Aorta (tissue), 5 donors: ENCODE data around the gene DNAH2. TPM values are rescaled to one million over a fixed set of nuclear protein-coding genes. Genes with fewer than 3 reads are reported as not detected.

Experiments
- ATAC-seq: fragments of 200-7000 bp; cut with Tn5 transposase; one replicate; pipeline ENCODE4 v1.9.1; 2022; ENCODE audit warnings: moderate library complexity; ENCODE audit not compliant: low FRiP score
- DNase-seq, 2 donors: peaks; one replicate each; pipeline ENCODE4 v3.0.0-alpha.2; 2020
- H3K27ac ChIP-seq, 2 donors: one replicate each; pipeline ENCODE4 v1.5.1; 2013; ENCODE audit warnings: low read length in 2 of 2, mild to moderate bottlenecking in 2 of 2, moderate library complexity in 2 of 2, control low read depth in 1 of 2, inconsistent platforms in 1 of 2, low read depth in 1 of 2
- H3K27me3 ChIP-seq, 2 donors: one replicate each; pipeline ENCODE4 v1.6.1; 2013; ENCODE audit warnings: control low read depth in 1 of 2, low read length in 1 of 2, mild to moderate bottlenecking in 1 of 2, moderate library complexity in 1 of 2; ENCODE audit not compliant: insufficient read depth in 2 of 2, control insufficient read depth in 1 of 2
- H3K36me3 ChIP-seq, 2 donors: one replicate each; pipeline ENCODE4 v1.6.1; 2013; ENCODE audit warnings: control low read depth in 1 of 2, low read length in 1 of 2, mild to moderate bottlenecking in 1 of 2; ENCODE audit not compliant: insufficient read depth in 2 of 2, control insufficient read depth in 1 of 2
- H3K4me1 ChIP-seq, 2 donors: one replicate each; pipeline ENCODE4 v1.6.1; 2013; ENCODE audit warnings: low read length in 2 of 2, control low read depth in 1 of 2, mild to moderate bottlenecking in 1 of 2, moderate library complexity in 1 of 2; ENCODE audit not compliant: insufficient read depth in 2 of 2, control insufficient read depth in 1 of 2
- H3K4me3 ChIP-seq, 2 donors: one replicate each; pipeline ENCODE4 v1.5.1; 2013; ENCODE audit warnings: low read length in 2 of 2, control low read depth in 1 of 2, mild to moderate bottlenecking in 1 of 2
- H3K9me3 ChIP-seq: one replicate; pipeline ENCODE4 v1.6.1; 2013; ENCODE audit warnings: mild to moderate bottlenecking, low read length; ENCODE audit not compliant: control insufficient read depth
- WGBS, 2 donors: extraction: QIAGEN DNeasy Blood & Tissue Kit; methylation state at CpG; one replicate each; pipeline ENCODE4 v1.1.7; 2013; 5-methylcytosine and 5-hydroxymethylcytosine counted together
- intact Hi-C, 2 donors: fragments of 100-400 bp; cut with DNase I; formaldehyde crosslinking; loops; one replicate each; pipeline versions ENCODE4 v1.14.2 to v1.15.0; 2022
- polyA plus RNA-seq, 2 donors: library from polyadenylated mRNA; stranded (reverse); fragments of 200-250 nt; gene quantifications; one replicate each; pipeline ENCODE4 v1.2.3, GENCODE V29; 2013
- total RNA-seq, 2 donors: library from RNA; stranded (reverse); fragmentation: NEBNext Ultra II Directional; extraction: Animal tissue kit (Norgen Biotek cat#: 25700); gene quantifications; one replicate each; pipeline ENCODE4 v1.2.1, GENCODE V29; 2021
- donor health status: healthy with polysubstance abuse.
- donor health status: Bipolar disorder and iron deficiency.
- donor health status: DM: no; HTN: no; CAD: no.
- donor health status: DM: no; HTN: no; CAD: no.
- donor health status: DM: yes; HTN: yes; CAD: no.

The DNAH2 gene
- total and polyA plus RNA-seq, 4 donors = 0.08 to 1.6 (median 0.16) TPM; not detected in 1

DNA sequence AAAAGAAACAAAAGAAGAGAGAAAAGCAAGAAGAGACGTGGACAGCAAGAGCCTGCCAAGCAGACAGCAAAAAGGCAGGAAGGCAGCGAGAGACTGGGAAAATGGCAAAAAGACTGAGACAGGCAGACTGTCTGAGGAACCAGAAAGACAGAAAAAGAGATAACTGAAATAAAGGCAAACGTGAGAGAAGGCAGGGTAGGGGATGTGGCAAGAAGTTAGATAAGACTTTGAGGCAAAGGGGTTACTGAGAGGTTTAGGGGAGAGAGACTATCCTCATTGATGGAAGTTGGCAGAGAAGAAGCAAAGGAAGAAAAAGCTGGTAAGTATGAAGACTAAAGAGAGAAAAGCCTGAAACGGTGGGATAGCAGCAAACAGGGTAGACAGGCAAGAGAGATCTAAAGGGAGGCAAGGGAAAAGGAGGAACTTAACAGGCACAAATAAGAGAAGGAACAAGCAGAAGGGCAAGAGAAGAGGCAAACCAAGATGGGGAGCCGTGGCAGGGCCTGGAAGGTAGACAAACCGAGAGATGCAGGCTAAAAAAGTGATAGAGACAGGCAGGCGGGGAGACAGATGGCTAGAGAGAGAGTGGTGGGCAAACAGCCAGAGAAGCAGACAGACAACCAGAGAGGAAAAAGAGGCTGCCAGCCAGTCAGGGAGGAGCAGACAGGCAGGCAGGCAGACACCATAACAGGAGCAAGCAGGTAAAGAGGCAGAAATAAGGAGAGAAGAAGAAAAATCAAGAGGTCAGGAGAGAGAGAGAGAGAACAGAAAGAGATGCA is 163.9 kb downstream of the DNAH2 start:
- no peaks in the 10 kb centered on the region for H3K27me3 ChIP-seq
- no peaks in the 10 kb centered on the region for H3K9me3 ChIP-seq
- intact Hi-C loops = no loop called here
- ATAC-seq = no peak
- H3K4me1 ChIP-seq = peaks cover 0 to under 1% of the 10 kb centered on the region in 2 donors
- no peak overlapping the region for H3K4me3 ChIP-seq
- WGBS, 2 donors = 44 to 55% methylated on average over 7 of the region's 7 CpGs
- H3K36me3 ChIP-seq = peaks cover 0 to 4% of the 10 kb centered on the region in 2 donors
- no peak for DNase-seq
- no peak overlapping the region for H3K27ac ChIP-seq

DNA sequence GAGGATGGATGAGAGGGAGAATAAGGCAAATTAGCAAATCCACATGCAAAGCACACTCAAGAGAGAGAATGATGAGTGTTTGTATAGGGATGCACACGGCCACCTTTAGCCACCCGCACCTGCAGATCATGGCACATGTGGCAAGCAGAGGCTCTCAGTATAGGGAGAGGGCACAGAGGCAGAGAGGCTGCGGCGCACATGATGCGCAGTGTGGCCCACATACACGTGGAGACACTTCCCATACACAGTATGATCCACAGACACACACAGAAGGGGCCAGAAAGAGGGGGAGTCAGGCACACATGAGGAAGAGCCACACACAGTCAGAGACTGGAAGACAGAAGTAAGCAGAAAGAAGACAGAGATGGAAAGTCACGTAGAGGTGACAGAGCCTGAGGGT is 164.5 kb downstream of the DNAH2 start:
- Histone ChIP-seq H3K4me3 (no peak overlapping the region), H3K36me3 (peaks cover 0 to 4% of the 10 kb centered on the region in 2 donors), H3K27me3 (no peaks in the 10 kb centered on the region), H3K4me1 (peaks cover 0 to 3% of the 10 kb centered on the region in 2 donors), H3K9me3 (no peaks in the 10 kb centered on the region), H3K27ac (no peak overlapping the region)
- ATAC-seq (no peak), DNase-seq (no peak)
- intact Hi-C loops = no loop called here
- WGBS, 2 donors = 72 to 80% methylated on average over 7 of the region's 7 CpGs

DNA sequence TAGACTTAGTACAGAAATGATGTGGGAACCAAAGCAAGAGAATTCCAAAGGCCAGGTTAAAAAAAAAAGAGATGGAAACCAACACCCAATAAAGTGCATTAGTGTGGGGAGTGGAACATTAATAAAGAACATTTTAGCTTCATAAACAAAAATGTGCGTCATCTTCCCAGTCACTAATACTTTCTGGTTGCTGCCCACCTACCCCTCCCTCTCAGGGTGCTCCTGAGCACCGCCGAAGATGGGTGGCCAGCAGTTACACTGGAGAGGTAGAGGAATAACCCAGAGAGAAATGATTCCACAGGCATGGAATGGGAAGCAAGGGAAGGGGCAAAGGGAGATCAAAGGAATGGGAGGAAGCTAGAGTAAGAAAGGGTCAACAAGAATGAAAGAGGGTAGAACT is 165.1 kb downstream of the DNAH2 start:
- Histone ChIP-seq H3K4me1 (peaks cover 0 to 3% of the 10 kb centered on the region in 2 donors), H3K27ac (no peak overlapping the region), H3K27me3 (no peaks in the 10 kb centered on the region), H3K9me3 (no peaks in the 10 kb centered on the region), H3K4me3 (no peak overlapping the region), H3K36me3 (peaks cover 0 to 4% of the 10 kb centered on the region in 2 donors)
- ATAC-seq (no peak), DNase-seq (no peak)
- intact Hi-C loops = no loop called here
- 81 to 86% methylated on average over 3 of the region's 3 CpGs for WGBS, 2 donors

Other genes starting within 250 kb of the DNAH2 start
- 10 to 100 TPM; 67.2 to 81.9 TPM for gene ZBTB4, start 238.1 kb upstream of the DNAH2 start, total RNA-seq
- gene ZBTB4, start 238.1 kb upstream of the DNAH2 start, polyA plus RNA-seq = 10 to 100 TPM; 20.0 to 35.9 TPM
- gene SLC35G6, start 236.3 kb upstream of the DNAH2 start, total RNA-seq = not detected
- gene SLC35G6, start 236.3 kb upstream of the DNAH2 start, polyA plus RNA-seq = not detected
- gene POLR2A, start 233.4 kb upstream of the DNAH2 start, total RNA-seq = 100 to 1,000 TPM in 1 of 2 donors, 10 to 100 TPM in 1; 93.8 to 116 TPM
- gene POLR2A, start 233.4 kb upstream of the DNAH2 start, polyA plus RNA-seq = 10 to 100 TPM; 13.4 to 27.9 TPM
- 10 to 100 TPM; 61.4 to 84.5 TPM for gene TNFSF12, start 168.7 kb upstream of the DNAH2 start, total RNA-seq
- gene TNFSF12, start 168.7 kb upstream of the DNAH2 start, polyA plus RNA-seq = 100 to 1,000 TPM; 135 to 148 TPM
- gene TNFSF13, start 159.0 kb upstream of the DNAH2 start, total RNA-seq = 10 to 100 TPM; 17.7 to 28.6 TPM
- gene TNFSF13, start 159.0 kb upstream of the DNAH2 start, polyA plus RNA-seq = 10 to 100 TPM; 25.7 to 26.4 TPM
- 10 to 100 TPM; 36.2 to 38.3 TPM for gene SENP3, start 155.8 kb upstream of the DNAH2 start, total RNA-seq
- 10 to 100 TPM; 48.4 to 75.1 TPM for gene SENP3, start 155.8 kb upstream of the DNAH2 start, polyA plus RNA-seq
- 100 to 1,000 TPM; 111 to 112 TPM for gene CD68, start 138.1 kb upstream of the DNAH2 start, total RNA-seq
- 100 to 1,000 TPM in 1 of 2 donors, 10 to 100 TPM in 1; 55.3 to 111 TPM for gene CD68, start 138.1 kb upstream of the DNAH2 start, polyA plus RNA-seq
- 10 to 100 TPM; 21.4 to 24.7 TPM for gene MPDU1, start 133.9 kb upstream of the DNAH2 start, total RNA-seq
- 10 to 100 TPM; 12.0 to 20.8 TPM for gene MPDU1, start 133.9 kb upstream of the DNAH2 start, polyA plus RNA-seq
- 1 to 10 TPM; 1.1 to 2.4 TPM for gene SOX15, start 127.7 kb upstream of the DNAH2 start, total RNA-seq
- gene SOX15, start 127.7 kb upstream of the DNAH2 start, polyA plus RNA-seq = 1 to 10 TPM in 1 of 2 donors, under 1 TPM in 1; 0.50 to 2.8 TPM
- 10 to 100 TPM; 25.3 to 31.1 TPM for gene FXR2, start 102.8 kb upstream of the DNAH2 start, total RNA-seq
- gene FXR2, start 102.8 kb upstream of the DNAH2 start, polyA plus RNA-seq = 10 to 100 TPM; 21.2 to 36.5 TPM
- gene SAT2, start 89.9 kb upstream of the DNAH2 start, total RNA-seq = 10 to 100 TPM; 45.9 to 67.4 TPM
- gene SAT2, start 89.9 kb upstream of the DNAH2 start, polyA plus RNA-seq = 100 to 1,000 TPM; 152 to 180 TPM
- under 1 TPM in 1 of 2 donors, not detected in 1; 0.33 TPM for gene SHBG, start 87.6 kb upstream of the DNAH2 start, total RNA-seq
- gene SHBG, start 87.6 kb upstream of the DNAH2 start, polyA plus RNA-seq = under 1 TPM in 1 of 2 donors, not detected in 1; 0.20 TPM
- 1 to 10 TPM; 2.0 to 7.2 TPM for gene ATP1B2, start 66.8 kb upstream of the DNAH2 start, total RNA-seq
- 1 to 10 TPM; 1.9 to 2.8 TPM for gene ATP1B2, start 66.8 kb upstream of the DNAH2 start, polyA plus RNA-seq
- gene TP53, start 30.3 kb upstream of the DNAH2 start, total RNA-seq = 10 to 100 TPM; 26.8 to 45.3 TPM
- gene TP53, start 30.3 kb upstream of the DNAH2 start, polyA plus RNA-seq = 10 to 100 TPM in 1 of 2 donors, 1 to 10 TPM in 1; 9.5 to 10.2 TPM
- gene WRAP53, start 29.3 kb upstream of the DNAH2 start, total RNA-seq = 1 to 10 TPM; 3.6 to 4.8 TPM
- 1 to 10 TPM; 4.8 to 7.3 TPM for gene WRAP53, start 29.3 kb upstream of the DNAH2 start, polyA plus RNA-seq
- under 1 TPM; 0.19 to 0.84 TPM for gene EFNB3, start 12.5 kb upstream of the DNAH2 start, total RNA-seq
- gene EFNB3, start 12.5 kb upstream of the DNAH2 start, polyA plus RNA-seq = under 1 TPM in 1 of 2 donors, not detected in 1; 0.15 TPM
- gene KDM6B, start 116.5 kb downstream of the DNAH2 start, total RNA-seq = 10 to 100 TPM; 28.2 to 44.8 TPM
- 1 to 10 TPM; 3.1 to 6.9 TPM for gene KDM6B, start 116.5 kb downstream of the DNAH2 start, polyA plus RNA-seq
- 10 to 100 TPM; 16.0 to 28.6 TPM for gene TMEM88, start 137.3 kb downstream of the DNAH2 start, total RNA-seq
- gene TMEM88, start 137.3 kb downstream of the DNAH2 start, polyA plus RNA-seq = 1 to 10 TPM in 1 of 2 donors, not detected in 1; 4.5 TPM
- gene NAA38, start 139.8 kb downstream of the DNAH2 start, total RNA-seq = 10 to 100 TPM; 44.1 to 47.4 TPM
- 100 to 1,000 TPM; 111 to 143 TPM for gene NAA38, start 139.8 kb downstream of the DNAH2 start, polyA plus RNA-seq
- 10 to 100 TPM; 10.5 to 12.5 TPM for gene CYB5D1, start 140.3 kb downstream of the DNAH2 start, total RNA-seq
- gene CYB5D1, start 140.3 kb downstream of the DNAH2 start, polyA plus RNA-seq = 1 to 10 TPM; 6.1 to 8.2 TPM
- 100 to 1,000 TPM in 1 of 2 donors, 10 to 100 TPM in 1; 73.1 to 125 TPM for gene CHD3, start 171.0 kb downstream of the DNAH2 start, total RNA-seq
- gene CHD3, start 171.0 kb downstream of the DNAH2 start, polyA plus RNA-seq = 100 to 1,000 TPM in 1 of 2 donors, 10 to 100 TPM in 1; 88.8 to 119 TPM
- 1 to 10 TPM; 1.9 to 3.0 TPM for gene RNF227, start 198.5 kb downstream of the DNAH2 start, total RNA-seq
- gene RNF227, start 198.5 kb downstream of the DNAH2 start, polyA plus RNA-seq = 1 to 10 TPM in 1 of 2 donors, under 1 TPM in 1; 0.50 to 1.9 TPM
- 1 to 10 TPM in 1 of 2 donors, under 1 TPM in 1; 0.62 to 1.9 TPM for gene KCNAB3, start 212.1 kb downstream of the DNAH2 start, total RNA-seq
- gene KCNAB3, start 212.1 kb downstream of the DNAH2 start, polyA plus RNA-seq = 1 to 10 TPM in 1 of 2 donors, under 1 TPM in 1; 0.38 to 1.2 TPM
- gene TRAPPC1, start 214.2 kb downstream of the DNAH2 start, total RNA-seq = 100 to 1,000 TPM in 1 of 2 donors, 10 to 100 TPM in 1; 70.3 to 101 TPM
- gene TRAPPC1, start 214.2 kb downstream of the DNAH2 start, polyA plus RNA-seq = 100 to 1,000 TPM in 1 of 2 donors, 10 to 100 TPM in 1; 93.5 to 126 TPM
- 10 to 100 TPM; 18.3 to 29.2 TPM for gene CNTROB, start 214.5 kb downstream of the DNAH2 start, total RNA-seq
- gene CNTROB, start 214.5 kb downstream of the DNAH2 start, polyA plus RNA-seq = 10 to 100 TPM in 1 of 2 donors, 1 to 10 TPM in 1; 6.0 to 39.1 TPM